HG03060 (cell line): ENCODE data around the gene R3HDM2.
"Not testable (repeated sequence)": the region's sequence is repeated elsewhere in the genome, so short reads cannot be mapped to it uniquely, and the experiment has no call there.

Source experiments
- ATAC-seq: cut with Tn5 transposase; IDR thresholded peaks from one replicate; pipeline ENCODE4 v1.9.1; 2021; ENCODE audit warnings: low read depth, moderate number of reproducible peaks; ENCODE audit not compliant: unreplicated experiment

Gene R3HDM2

GRCh38 chr12:57341275-57341990 is 89.4 kb downstream of the R3HDM2 start:
- ATAC-seq = no peak

DNA sequence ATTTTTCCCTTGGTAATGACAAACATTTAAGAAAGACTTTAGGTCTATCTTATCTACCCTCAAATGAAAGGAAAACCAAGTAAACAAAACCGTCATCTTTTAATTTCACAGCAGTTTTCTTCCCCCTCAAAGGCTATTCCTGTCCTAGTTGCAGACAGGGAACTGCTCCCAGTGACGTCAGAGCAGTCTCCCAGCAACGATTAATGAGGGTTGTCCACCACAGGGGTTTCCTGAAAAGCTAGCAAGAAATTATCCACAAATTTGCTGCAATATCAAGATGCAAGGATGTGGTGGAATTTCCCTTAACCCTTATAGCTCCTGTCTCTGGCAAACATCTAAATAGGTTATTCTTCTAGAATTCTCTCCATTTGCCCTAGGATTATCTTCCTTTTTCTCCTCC is 90.7 kb downstream of the R3HDM2 start:
- ATAC-seq = no peak

DNA sequence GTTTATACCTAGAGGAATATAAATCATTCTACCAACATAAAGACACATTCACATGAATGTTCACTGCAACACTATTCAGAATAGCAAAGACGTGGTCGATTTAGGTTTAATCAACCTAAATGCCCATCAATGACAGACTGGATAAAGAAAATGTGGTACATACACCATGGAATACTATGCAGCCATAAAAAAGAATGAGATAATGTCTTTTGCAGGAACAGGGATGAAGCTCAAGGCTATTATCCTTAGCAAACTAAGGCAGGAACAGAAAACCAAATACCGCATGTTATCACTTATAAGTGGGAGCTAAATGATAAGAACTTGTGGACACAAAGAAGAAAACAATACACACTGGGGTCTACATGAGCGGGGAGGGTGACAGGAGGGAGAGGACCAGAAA is 94.5 kb downstream of the R3HDM2 start:
- not testable (repeated sequence) for ATAC-seq

- no peak for ATAC-seq
Measured at GRCh38 chr12:57334219-57334618, 96.6 kb downstream of the R3HDM2 start.

DNA sequence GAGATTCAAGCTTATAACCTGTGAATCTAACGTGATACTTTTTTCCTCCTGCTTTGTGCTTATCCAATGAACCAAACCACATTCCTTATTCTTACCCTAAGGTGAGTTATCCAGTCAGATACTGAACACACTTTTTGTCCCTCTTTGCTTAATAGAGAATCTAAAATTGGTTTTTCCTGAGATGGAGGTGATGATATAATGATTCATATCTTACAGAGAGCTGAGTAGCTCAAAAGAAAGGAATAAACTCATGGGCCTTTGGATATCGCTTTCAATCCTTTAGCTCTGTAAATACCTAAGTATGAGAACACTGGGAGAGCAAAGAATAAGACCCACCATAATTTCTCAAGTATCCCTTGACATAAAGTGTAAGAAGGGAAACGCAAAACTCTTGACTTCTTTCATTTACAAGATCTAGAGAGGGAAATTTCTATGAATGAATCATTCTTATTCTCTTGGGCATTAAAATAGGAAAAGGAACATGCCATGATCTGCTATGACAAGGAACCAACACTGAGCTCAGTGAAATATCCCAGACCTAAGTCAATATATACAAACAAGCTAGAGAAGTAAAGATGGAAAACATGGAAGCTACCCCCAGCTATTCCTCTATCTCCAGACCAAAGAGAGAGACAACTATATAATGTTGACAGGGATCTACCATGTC is 98.1 kb downstream of the R3HDM2 start:
- ATAC-seq = no peak

- ATAC-seq = no peak
Measured at GRCh38 chr12:57330992-57331391, 99.9 kb downstream of the R3HDM2 start.

DNA sequence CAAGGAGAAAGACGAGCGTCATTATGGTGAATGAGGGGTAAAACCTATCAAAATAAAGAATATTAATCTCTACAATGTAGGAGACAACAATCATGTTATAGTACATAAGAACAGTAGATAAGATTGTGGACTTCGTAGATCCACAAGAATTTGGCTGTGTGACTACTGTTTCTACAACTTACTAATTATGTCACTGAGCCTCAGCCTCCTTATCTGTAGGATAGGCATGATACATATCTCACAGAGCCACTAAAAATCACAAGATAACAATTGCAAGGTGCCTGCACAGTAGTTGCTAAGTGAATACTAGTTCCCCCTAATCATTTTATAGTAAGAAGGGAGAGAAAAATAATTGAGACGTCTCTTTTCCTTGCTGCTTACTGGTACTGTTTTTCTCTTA is 101.6 kb downstream of the R3HDM2 start:
- no peak for ATAC-seq

DNA sequence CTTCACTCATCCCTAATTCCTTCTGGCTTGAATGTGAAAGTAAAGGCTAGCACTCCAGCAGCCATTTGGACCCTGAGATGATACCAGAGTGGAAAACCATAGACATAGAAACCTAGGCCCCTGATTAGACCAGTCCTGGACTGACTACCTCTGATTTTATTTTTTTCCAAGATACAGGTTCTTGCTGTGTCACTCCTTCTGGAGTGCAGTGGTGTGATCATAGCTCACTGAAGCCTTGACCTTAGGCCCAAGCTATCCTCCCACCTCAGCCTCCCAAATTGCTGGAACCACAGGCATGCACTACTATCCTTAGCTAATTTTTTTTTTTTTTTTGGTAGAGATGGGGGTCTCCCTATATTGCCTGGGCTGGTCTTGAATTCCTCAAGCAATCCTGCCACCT is 105.4 kb downstream of the R3HDM2 start:
- no peak for ATAC-seq

GRCh38 chr12:57323416-57323815 is 107.4 kb downstream of the R3HDM2 start:
- no peak for ATAC-seq

DNA sequence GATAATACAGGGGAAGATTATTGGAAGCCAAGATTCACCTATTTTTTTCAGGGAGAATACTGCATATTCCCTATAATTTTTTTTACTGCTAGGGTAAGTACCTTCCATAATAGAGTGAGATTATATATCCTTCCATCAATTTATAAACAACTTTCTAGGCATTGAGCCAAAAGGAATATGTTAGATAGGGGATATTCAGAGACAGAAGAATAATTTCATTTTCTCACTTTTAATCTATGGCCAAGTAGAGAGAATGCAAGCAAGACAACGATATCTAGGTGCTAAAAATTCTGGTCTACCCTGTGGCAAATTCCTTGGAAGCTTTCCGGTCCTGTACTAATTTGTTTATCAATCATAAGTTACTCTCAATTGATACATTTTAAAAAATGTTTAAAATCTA is 110.2 kb downstream of the R3HDM2 start:
- no peak for ATAC-seq

DNA sequence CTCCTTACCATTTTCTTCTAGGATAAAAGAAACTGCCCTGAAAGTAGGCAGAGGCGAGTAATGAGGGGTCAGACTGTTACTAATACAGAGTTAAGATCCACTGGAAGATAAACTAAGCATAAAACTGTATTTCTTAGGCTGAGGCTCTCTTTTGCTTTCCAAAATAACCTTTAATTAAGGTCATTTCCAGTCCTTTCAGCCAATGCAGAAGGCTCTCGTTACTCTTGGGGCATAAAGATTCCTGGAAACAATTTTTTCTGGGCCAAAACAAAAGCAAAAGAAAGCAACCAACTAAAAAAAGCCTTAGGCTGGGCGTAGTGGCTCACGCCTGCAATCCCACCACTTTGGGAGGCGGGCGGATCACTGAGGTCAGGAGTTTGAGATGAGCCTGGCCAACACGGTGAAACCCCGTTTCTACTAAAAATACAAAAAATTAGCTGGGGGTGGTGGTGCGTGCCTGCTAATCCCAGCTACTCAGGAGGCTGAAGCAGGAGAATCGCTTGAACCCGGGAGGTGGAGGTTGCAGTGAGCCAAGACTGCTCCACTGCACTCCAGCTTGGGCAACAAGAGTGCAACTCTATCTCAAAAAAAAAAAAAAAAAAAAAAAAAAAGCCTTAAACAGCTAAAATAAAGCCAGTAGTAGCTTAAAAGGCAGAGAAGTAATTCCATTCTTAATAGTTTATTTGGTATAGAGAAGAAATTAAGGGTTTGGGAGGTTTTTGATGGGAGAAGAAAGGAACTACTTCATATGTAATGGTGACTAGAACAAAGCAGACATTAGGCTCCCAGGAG is 111.0 kb downstream of the R3HDM2 start:
- ATAC-seq = no peak

DNA sequence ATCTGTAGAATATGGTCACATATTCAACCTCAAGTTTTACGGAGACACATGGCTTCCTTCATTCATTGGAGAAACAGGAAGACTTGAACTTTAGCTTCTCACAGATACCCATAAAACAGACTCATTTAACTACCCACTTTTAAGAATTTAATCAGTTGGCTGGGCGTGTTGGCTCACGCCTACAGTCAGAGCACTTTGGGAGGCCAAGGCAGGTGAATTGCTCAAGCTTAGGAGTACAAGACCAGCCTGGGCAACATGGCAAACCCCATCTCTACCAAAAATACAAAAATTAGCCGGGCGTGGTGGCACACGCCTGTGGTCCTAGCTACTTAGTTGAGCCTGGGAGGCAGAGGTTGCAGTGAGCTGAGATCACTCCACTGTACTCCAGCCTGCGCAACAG is 115.2 kb downstream of the R3HDM2 start:
- ATAC-seq = no peak

DNA sequence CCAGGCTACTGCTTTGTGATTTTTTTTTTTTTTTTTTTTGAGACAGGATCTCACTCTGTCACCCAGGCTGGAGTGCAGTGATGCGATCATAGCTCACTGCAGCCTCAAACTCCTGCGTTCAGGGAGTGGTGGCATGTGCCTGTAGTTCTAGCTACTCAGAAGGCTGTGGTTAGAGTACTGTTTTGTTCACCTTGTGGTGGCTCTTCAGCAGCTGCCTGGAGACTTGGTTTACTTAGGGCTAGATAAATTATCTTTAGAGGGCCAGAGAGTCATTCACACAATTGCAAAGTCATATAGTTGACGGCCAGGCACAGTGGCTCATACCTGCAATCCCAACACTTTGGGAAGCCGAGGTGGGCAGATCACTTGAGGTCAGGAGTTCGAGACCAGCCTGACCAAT is 118.6 kb downstream of the R3HDM2 start:
- ATAC-seq = not testable (repeated sequence)

DNA sequence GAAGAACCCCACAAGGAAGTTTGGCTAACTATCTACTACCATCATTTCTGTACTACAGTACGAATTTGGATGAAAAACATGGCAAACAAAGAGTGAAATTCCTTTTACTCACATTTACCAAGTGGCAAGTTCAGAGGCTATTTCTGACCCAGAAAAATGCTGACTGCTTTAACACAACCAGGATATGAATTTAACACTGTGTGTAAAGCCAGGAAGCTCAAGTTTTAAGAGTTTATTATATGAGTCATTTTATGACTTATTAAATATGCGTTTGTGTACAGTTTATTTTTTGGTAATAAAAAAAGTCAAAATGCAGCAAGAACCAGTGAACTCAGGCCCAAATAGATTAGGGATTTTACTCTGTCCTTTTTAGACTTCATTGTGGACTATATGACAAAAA is 121.4 kb downstream of the R3HDM2 start:
- no peak for ATAC-seq

GRCh38 chr12:57300961-57301584 is 129.8 kb downstream of the R3HDM2 start:
- ATAC-seq = no peak

GRCh38 chr12:57299514-57300016 is 131.3 kb downstream of the R3HDM2 start:
- no peak for ATAC-seq

- no peak for ATAC-seq
Measured at GRCh38 chr12:57296291-57296690, 134.6 kb downstream of the R3HDM2 start.

GRCh38 chr12:57282073-57282472 is 148.8 kb downstream of the R3HDM2 start:
- ATAC-seq = not testable (repeated sequence)

DNA sequence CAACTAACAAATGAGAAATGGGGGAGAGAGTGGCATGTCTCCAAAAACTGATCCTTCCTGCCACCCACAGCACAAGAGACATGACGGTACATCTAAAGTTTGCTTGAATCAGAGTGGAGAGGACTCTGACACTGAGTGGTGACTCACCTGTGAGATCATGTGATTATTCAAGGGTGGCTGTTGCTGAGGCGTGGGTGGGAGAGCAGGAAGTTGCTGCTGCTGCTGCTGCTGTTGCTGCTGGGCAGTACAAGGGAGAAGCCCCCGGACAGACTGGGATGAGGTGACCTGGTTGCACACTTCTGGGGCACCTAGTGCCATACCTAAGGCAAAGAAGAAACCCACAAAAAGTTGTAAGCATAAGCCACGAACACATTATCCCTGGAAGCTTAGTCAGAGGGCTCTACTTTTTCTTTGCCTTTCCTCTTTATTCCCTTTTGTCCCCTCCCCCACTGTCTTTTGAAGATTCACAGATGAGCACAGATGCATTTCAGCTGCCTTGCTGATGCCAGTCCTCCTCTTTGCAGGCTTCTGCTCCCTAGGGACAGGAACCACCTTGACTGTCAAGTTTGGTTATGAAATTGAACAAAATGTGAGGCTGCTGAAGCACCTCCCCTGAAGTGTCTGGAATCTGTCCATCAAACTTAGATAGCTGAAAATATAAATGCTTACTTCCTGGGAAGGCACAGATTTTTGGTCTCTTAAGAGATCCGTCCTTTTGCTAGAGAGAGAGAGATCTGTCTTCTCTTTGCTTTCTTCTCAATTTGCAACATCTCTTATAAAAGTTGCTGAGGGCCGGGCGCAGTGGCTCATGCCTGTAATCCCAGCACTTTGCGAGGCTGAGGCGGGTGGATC is 150.4 kb downstream of the R3HDM2 start:
- ATAC-seq = peak; percentile 85
